ENCODE results near the gene SLX9. TPM values are rescaled to one million over a fixed set of nuclear protein-coding genes. Genes with fewer than 3 reads are reported as not detected.

Gene SLX9
- total RNA-seq, 1 experiment from 2014 or later, result 77.2 TPM

DNA sequence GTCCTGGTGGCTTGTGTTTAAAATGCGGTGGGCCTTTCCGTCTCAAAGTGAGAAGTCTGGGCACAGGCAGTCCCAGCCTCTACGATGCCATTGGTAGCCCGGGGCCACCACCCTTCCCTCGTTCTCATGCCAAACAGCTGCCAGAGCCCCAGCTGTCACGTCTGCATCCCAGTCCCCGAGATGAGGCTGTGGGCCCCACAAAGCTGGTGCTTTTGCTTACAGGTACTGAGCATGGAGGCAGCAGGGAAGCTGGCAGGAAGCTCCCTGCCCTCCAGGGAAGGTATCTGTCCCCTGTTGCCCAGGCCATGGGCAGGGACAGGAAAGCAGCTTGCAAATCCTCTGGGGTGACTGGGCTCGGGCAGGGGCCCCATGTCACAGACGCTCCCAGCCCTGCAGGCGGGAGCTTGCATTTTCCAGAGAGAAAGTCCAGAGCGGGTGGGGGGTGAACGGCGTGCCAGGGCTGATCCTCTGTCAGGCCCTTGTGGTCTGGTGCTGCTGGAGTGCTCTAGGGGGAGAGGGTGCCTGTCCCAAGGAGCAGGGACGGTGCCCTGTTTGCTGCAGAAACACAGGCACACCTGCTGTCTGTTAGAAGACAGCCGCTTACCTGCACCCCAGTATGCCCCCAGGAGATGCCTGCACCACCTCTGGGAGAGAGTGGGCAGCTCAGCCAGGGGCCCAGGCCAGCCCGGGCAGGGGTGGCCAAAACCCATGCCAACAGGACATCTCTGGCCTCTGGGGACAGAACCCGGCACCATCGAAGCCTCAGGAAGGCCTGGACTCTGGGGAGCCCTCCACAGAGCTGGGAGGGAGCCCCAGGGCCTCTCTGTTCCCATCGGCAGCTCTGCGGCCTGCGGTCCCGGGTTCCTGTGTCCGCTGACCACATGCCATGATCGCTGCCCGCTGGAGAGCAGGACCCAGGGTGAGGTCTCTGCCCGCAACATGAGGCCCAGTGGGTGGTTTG lies 45.9 kb downstream of the SLX9 start:
- H3K27ac Mint-ChIP-seq, result no peak overlapping the region
- ATAC-seq, result no peak
- H3K36me3 Mint-ChIP-seq, result no peaks in the 10 kb centered on the region
- H3K4me1 Mint-ChIP-seq, result no peaks in the 10 kb centered on the region
- H3K9me3 Mint-ChIP-seq, result no peaks in the 10 kb centered on the region
- CTCF ChIA-PET, result interaction anchor here (0.6 to 2.5 kb wide), 15 partner anchors 9 to 155 kb away, joined by 3 to 14 read pairs (median 6); no protein-coding TSS in a partner anchor
- no peaks in the 10 kb centered on the region for H3K27me3 Mint-ChIP-seq (ENCODE audit: low read depth)
- no peak for DNase-seq (ENCODE audit: low spot score)
- no peak for TF ChIP-seq ZNF263 (CRISPR knock-in tag; IDR thresholded peaks at IDR 0.05; ENCODE audit: low read depth)
- no peak for TF ChIP-seq TP53 (CRISPR knock-in tag; IDR thresholded peaks at IDR 0.05)
- TF ChIP-seq FOXK1 (CRISPR knock-in tag; IDR thresholded peaks at IDR 0.05), result no peak
- TF ChIP-seq, protein P1, sequence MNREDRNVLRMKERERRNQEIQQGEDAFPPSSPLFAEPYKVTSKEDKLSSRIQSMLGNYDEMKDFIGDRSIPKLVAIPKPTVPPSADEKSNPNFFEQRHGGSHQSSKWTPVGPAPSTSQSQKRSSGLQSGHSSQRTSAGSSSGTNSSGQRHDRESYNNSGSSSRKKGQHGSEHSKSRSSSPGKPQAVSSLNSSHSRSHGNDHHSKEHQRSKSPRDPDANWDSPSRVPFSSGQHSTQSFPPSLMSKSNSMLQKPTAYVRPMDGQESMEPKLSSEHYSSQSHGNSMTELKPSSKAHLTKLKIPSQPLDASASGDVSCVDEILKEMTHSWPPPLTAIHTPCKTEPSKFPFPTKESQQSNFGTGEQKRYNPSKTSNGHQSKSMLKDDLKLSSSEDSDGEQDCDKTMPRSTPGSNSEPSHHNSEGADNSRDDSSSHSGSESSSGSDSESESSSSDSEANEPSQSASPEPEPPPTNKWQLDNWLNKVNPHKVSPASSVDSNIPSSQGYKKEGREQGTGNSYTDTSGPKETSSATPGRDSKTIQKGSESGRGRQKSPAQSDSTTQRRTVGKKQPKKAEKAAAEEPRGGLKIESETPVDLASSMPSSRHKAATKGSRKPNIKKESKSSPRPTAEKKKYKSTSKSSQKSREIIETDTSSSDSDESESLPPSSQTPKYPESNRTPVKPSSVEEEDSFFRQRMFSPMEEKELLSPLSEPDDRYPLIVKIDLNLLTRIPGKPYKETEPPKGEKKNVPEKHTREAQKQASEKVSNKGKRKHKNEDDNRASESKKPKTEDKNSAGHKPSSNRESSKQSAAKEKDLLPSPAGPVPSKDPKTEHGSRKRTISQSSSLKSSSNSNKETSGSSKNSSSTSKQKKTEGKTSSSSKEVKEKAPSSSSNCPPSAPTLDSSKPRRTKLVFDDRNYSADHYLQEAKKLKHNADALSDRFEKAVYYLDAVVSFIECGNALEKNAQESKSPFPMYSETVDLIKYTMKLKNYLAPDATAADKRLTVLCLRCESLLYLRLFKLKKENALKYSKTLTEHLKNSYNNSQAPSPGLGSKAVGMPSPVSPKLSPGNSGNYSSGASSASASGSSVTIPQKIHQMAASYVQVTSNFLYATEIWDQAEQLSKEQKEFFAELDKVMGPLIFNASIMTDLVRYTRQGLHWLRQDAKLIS (CRISPR knock-in tag; IDR thresholded peaks at IDR 0.05; ENCODE audit: borderline replicate concordance), result no peak
- no peak for TF ChIP-seq SP1 (CRISPR knock-in tag; conservative IDR thresholded peaks at IDR 0.05)
- TF ChIP-seq RORB (CRISPR knock-in tag; IDR thresholded peaks at IDR 0.05), result no peak
- TF ChIP-seq GRHL2 (CRISPR knock-in tag; IDR thresholded peaks at IDR 0.05; ENCODE audit: insufficient replicate concordance, severe bottlenecking), result no peak
- TF ChIP-seq SOX15 (CRISPR knock-in tag; IDR thresholded peaks at IDR 0.05), result no peak
- TF ChIP-seq, protein P2, sequence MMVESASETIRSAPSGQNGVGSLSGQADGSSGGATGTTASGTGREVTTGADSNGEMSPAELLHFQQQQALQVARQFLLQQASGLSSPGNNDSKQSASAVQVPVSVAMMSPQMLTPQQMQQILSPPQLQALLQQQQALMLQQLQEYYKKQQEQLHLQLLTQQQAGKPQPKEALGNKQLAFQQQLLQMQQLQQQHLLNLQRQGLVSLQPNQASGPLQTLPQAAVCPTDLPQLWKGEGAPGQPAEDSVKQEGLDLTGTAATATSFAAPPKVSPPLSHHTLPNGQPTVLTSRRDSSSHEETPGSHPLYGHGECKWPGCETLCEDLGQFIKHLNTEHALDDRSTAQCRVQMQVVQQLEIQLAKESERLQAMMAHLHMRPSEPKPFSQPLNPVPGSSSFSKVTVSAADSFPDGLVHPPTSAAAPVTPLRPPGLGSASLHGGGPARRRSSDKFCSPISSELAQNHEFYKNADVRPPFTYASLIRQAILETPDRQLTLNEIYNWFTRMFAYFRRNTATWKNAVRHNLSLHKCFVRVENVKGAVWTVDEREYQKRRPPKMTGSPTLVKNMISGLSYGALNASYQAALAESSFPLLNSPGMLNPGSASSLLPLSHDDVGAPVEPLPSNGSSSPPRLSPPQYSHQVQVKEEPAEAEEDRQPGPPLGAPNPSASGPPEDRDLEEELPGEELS (CRISPR knock-in tag; IDR thresholded peaks at IDR 0.05), result no peak
- no peak for TF ChIP-seq TCF7 (CRISPR knock-in tag; IDR thresholded peaks at IDR 0.05; ENCODE audit: low read depth)
- no peak for TF ChIP-seq MXD4 (CRISPR knock-in tag; IDR thresholded peaks at IDR 0.05; ENCODE audit: borderline replicate concordance)
- TF ChIP-seq ETV6 (CRISPR knock-in tag; IDR thresholded peaks at IDR 0.05), result no peak
- TF ChIP-seq CTCF (IDR thresholded peaks at IDR 0.05), result no peak
- no peak for TF ChIP-seq ZNF532 (CRISPR knock-in tag; IDR thresholded peaks at IDR 0.05; ENCODE audit: borderline replicate concordance)
- H3K4me3 Mint-ChIP-seq, result no peak overlapping the region
- POLR2A ChIA-PET, result interaction anchor here (1.2 kb wide), 1 partner anchor 9 kb away, joined by 4 read pairs; no protein-coding TSS in a partner anchor
